PC-9 (cell line): ENCODE results near the gene MAGI2. TPM values are rescaled to one million over a fixed set of nuclear protein-coding genes. Genes with fewer than 3 reads are reported as not detected.

Experiments used
- BruUV-seq: library from RNA; stranded (reverse); fragments of 400-500 nt; replicated peaks from 2 replicates; lab custom pipeline; 2021; lab: Mats Ljungman, UMichigan
- CTCF ChIA-PET: fragments of 300-600 bp; sonication (Branson Sonifier 250); formaldehyde crosslinking; loops from one replicate; lab custom pipeline; 2022; ENCODE audit warnings: antibody characterized with exemption; lab: Charles Lee
- POLR2A ChIA-PET: fragments of 300-600 bp; sonication (Branson Sonifier 250); formaldehyde crosslinking; loops from one replicate; lab custom pipeline; 2022; ENCODE audit warnings: antibody characterized with exemption; ENCODE audit not compliant: unreplicated experiment; lab: Charles Lee
- DNase-seq, 2 experiments: peaks; one replicate each; pipeline versions ENCODE4 v3.0.0 to v3.0.0-alpha.2; 2015 to 2022; ENCODE audit warnings: mixed read lengths in 1 of 2
- H2AFZ ChIP-seq: fragments of 200-600 bp; sonication (generic); 2 replicates; pipeline ENCODE4 v1.8.1; 2017; ENCODE audit warnings: antibody characterized with exemption
- H3F3A ChIP-seq: fragments of 200-600 bp; sonication (generic); 2 replicates; pipeline ENCODE4 v1.8.1; 2017; ENCODE audit warnings: antibody characterized with exemption, mild to moderate bottlenecking, low read depth; ENCODE audit not compliant: insufficient read depth
- H3K27ac ChIP-seq: fragments of 200-600 bp; sonication (generic); 2 replicates; pipeline ENCODE4 v1.6.1; 2016; ENCODE audit warnings: mixed run types
- H3K27me3 ChIP-seq: fragments of 200-600 bp; sonication (generic); 2 replicates; pipeline ENCODE4 v1.6.1; 2016; ENCODE audit warnings: low read depth, mixed run types; ENCODE audit not compliant: insufficient read depth
- H3K36me3 ChIP-seq: fragments of 200-600 bp; sonication (generic); 2 replicates; pipeline ENCODE4 v1.6.1; 2016; ENCODE audit warnings: low read depth, mixed run types
- H3K4me1 ChIP-seq: fragments of 200-600 bp; sonication (generic); replicated peaks from 2 replicates; pipeline ENCODE4 v1.6.1; 2016; ENCODE audit warnings: mixed run types; ENCODE audit not compliant: insufficient read depth
- H3K4me2 ChIP-seq: fragments of 200-600 bp; sonication (generic); 2 replicates; pipeline ENCODE4 v1.6.1; 2017; ENCODE audit warnings: mixed run types
- H3K4me3 ChIP-seq: fragments of 200-600 bp; sonication (generic); 2 replicates; pipeline ENCODE4 v1.6.1; 2016; ENCODE audit warnings: mixed run types
- H3K79me2 ChIP-seq: fragments of 200-600 bp; sonication (generic); 2 replicates; pipeline ENCODE4 v1.6.1; 2017; ENCODE audit warnings: low read depth, mixed run types
- H3K9me2 ChIP-seq: fragments of 200-600 bp; sonication (generic); 2 replicates; pipeline ENCODE4 v1.8.1; 2017; ENCODE audit warnings: mild to moderate bottlenecking; ENCODE audit not compliant: insufficient read depth
- H3K9me3 ChIP-seq: fragments of 200-600 bp; sonication (generic); 2 replicates; pipeline ENCODE4 v1.8.1; 2016; ENCODE audit warnings: low read depth; ENCODE audit not compliant: insufficient read depth
- H4K20me1 ChIP-seq: fragments of 200-600 bp; sonication (generic); 2 replicates; pipeline ENCODE4 v1.8.1; 2017; ENCODE audit not compliant: insufficient read depth
- CTCF ChIP-seq: fragments of 200-600 bp; sonication (generic); conservative IDR thresholded peaks from 2 replicates; pipeline ENCODE4 v1.6.1; 2017; ENCODE audit warnings: mixed run types, antibody characterized with exemption, mild to moderate bottlenecking, moderate library complexity
- EZH2 ChIP-seq: fragments of 200-600 bp; sonication (generic); IDR thresholded peaks from 2 replicates; pipeline ENCODE4 v1.8.0; 2017; ENCODE audit warnings: antibody characterized with exemption, low read depth
- intact Hi-C: fragments of 100-400 bp; cut with micrococcal nuclease; formaldehyde crosslinking; loops from one replicate; pipeline ENCODE4 v1.10.0; 2022; ENCODE audit not compliant: unreplicated experiment
- total RNA-seq: library from RNA; stranded (reverse); gene quantifications from 2 replicates; pipeline ENCODE4 v1.2.3, GENCODE V29; 2021

Gene MAGI2
- total RNA-seq, 1 experiment from 2014 or later = 0.92 TPM

- Histone ChIP-seq H3K79me2 (no peaks in the 10 kb centered on the region), H3K9me2 (no peaks in the 10 kb centered on the region), H3K4me3 (no peak overlapping the region), H3K27me3 (no peaks in the 10 kb centered on the region), H3K36me3 (no peaks in the 10 kb centered on the region), H3F3A (no peaks in the 10 kb centered on the region), H2AFZ (no peak overlapping the region), H3K9me3 (no peaks in the 10 kb centered on the region), H3K27ac (no peak overlapping the region), H3K4me1 (no peaks in the 10 kb centered on the region), H4K20me1 (no peaks in the 10 kb centered on the region), H3K4me2 (no peak overlapping the region)
- ChIA-PET POLR2A (no interaction called here), CTCF (no interaction called here)
- DNase-seq = no peak
- intact Hi-C loops = no loop called here
- BruUV-seq = no TSS peak
- TF ChIP-seq CTCF (peak; percentile 37; the same call in 1 of the 2 replicates), EZH2 (no peak)
Measured at GRCh38 chr7:78607099-78607498, 846.4 kb downstream of the MAGI2 start.

GRCh38 chr7:78605119-78605518 lies 848.3 kb downstream of the MAGI2 start:
- H3K9me2 ChIP-seq = no peaks in the 10 kb centered on the region
- H3K4me3 ChIP-seq = no peak overlapping the region
- CTCF ChIA-PET = no interaction called here
- H2AFZ ChIP-seq = no peak overlapping the region
- intact Hi-C loops = no loop called here
- BruUV-seq = no TSS peak
- DNase-seq = no peak
- H4K20me1 ChIP-seq = no peaks in the 10 kb centered on the region
- no peak overlapping the region for H3K4me2 ChIP-seq
- TF ChIP-seq CTCF (no peak), EZH2 (no peak)
- H3K27ac ChIP-seq = no peak overlapping the region
- H3K4me1 ChIP-seq = no peaks in the 10 kb centered on the region
- POLR2A ChIA-PET = no interaction called here
- no peaks in the 10 kb centered on the region for H3K27me3 ChIP-seq
- H3K9me3 ChIP-seq = no peaks in the 10 kb centered on the region
- H3F3A ChIP-seq = no peaks in the 10 kb centered on the region
- H3K36me3 ChIP-seq = no peaks in the 10 kb centered on the region
- no peaks in the 10 kb centered on the region for H3K79me2 ChIP-seq

GRCh38 chr7:78601728-78602127 lies 851.7 kb downstream of the MAGI2 start:
- TF ChIP-seq EZH2 (no peak), CTCF (no peak)
- H2AFZ ChIP-seq = no peak overlapping the region
- no peaks in the 10 kb centered on the region for H3K4me1 ChIP-seq
- intact Hi-C loops = no loop called here
- H3F3A ChIP-seq = no peaks in the 10 kb centered on the region
- no peak overlapping the region for H3K4me2 ChIP-seq
- no peak overlapping the region for H3K27ac ChIP-seq
- H3K36me3 ChIP-seq = no peaks in the 10 kb centered on the region
- no peaks in the 10 kb centered on the region for H3K9me2 ChIP-seq
- no peak for DNase-seq
- no peaks in the 10 kb centered on the region for H3K27me3 ChIP-seq
- no peaks in the 10 kb centered on the region for H3K79me2 ChIP-seq
- CTCF ChIA-PET = no interaction called here
- H3K4me3 ChIP-seq = no peak overlapping the region
- no peaks in the 10 kb centered on the region for H4K20me1 ChIP-seq
- POLR2A ChIA-PET = no interaction called here
- BruUV-seq = no TSS peak
- H3K9me3 ChIP-seq = no peaks in the 10 kb centered on the region
